GM19324 (cell line): ENCODE data around the gene RANBP10.
"Not testable (repeated sequence)": the region's sequence is repeated elsewhere in the genome, so short reads cannot be mapped to it uniquely, and the experiment has no call there.

ENCODE experiments used
- ATAC-seq: cut with Tn5 transposase; IDR thresholded peaks from one replicate; pipeline ENCODE4 v1.9.1; 2021; ENCODE audit warnings: mild to moderate bottlenecking, moderate library complexity; ENCODE audit not compliant: unreplicated experiment, low FRiP score

The RANBP10 gene

DNA sequence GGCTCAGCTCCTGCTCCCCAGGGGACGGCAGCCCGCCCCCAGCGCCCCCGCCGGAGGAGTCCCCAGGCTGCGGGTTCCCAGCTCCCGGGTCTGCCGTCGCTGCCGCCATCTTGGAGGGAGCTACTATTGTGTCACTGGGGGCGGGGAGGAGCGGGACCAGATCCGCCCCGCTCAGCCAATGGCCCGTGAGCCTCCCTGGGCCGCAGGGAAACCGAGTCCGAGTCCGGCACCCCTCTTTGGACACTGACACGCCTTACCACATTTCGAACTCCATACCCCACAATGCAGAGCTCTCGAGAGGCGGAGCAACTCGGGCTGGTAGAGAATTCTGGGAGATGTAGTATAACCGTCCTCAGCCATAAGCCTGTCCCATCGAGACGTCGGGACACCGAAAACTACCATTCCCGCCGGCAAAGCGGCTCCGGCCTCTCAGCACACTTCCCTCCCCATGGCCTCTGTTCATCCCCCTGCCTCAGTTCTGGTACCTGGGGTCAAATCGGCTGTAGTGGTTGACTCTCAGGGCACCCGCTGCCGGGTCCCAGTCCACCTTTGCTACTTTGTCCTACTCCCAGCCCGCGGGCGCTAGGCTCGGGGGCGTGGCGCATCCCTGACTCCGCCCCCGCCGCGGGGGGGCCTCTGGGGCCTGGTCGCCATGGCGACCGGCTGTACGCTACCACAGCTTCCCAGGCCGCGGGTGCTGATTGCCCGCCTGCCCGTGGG lies at the start of gene RANBP10, which contains the start of gene TSNAXIP1:
Gene RANBP10, minus strand, starts transcription at position 133 of the 720 bp plus-strand sequence. Its CDS starts 24 bp downstream, at position 109.
Gene TSNAXIP1, plus strand, starts transcription at position 462 of the 720 bp plus-strand sequence. CDS start 261 bp downstream, outside the sequence.
- peak; percentile 95 for ATAC-seq

- ATAC-seq = no peak
Measured at GRCh38 chr16:67855789-67856188, 49.4 kb upstream of the RANBP10 start.

DNA sequence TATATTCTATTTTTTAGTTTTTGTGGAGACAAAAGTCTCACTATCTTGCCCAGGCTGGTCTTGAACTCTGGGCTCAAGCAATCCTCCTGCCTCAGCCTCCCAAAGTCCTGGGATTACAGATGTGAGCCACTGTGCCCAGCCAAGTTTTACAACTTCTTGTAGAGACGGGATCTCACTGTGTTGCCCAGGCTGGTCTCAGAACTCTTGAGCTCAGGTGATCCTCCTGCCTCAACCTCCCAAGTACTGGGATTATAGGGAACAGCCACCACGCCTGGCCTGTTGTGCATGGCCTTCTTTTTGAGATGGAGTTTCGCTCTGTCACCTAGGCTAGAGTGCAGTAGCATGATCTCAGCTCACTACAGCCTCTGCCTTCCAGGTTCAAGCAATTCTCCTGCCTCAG lies 47.3 kb upstream of the RANBP10 start:
- no peak for ATAC-seq

DNA sequence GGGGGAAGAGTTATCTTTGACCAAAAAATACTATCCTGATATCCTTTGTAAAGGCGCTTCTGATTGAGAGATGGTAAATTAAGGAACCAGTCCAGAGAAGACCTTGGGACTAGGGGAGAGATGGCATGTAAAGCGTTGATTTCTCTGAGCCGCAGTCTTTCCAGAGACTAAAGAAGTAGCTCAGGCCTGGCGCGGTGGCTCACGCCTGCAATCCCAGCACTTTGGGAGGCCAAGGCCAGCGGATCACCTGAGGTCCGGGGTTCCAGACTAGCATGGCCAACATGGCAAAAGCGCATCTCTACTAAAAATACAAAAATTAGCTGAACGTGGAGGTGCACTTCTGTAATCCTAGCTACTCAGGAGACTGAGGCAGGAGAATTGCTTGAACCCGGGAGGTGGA lies 41.8 kb upstream of the RANBP10 start:
- ATAC-seq = no peak

- ATAC-seq = peak; percentile 34
Measured at GRCh38 chr16:67847064-67847861, 40.9 kb upstream of the RANBP10 start, which contains the start of gene CENPT. Gene CENPT (minus strand): TSS chr16:67847693. CDS start chr16:67833859, 13,834 bp downstream.

- peak; percentile 68 for ATAC-seq
Measured at GRCh38 chr16:67846320-67847063, 40.1 kb upstream of the RANBP10 start, which contains the start of gene NUTF2. Gene NUTF2 (plus strand): TSS chr16:67846933. CDS start chr16:67865131, 18,198 bp downstream.

DNA sequence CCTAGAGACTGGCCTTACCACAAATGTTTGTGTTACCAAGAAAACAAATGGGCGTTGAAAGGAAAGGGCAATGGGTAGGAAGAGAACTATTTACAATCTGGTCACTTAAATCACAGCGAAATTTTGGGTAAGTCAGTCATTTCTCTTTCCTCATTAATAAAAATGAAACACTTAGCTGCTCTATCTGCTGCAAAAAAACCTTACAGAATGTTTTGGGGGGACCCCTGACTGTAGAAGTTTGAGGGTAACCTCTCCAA lies 39.6 kb upstream of the RANBP10 start:
- no peak for ATAC-seq

DNA sequence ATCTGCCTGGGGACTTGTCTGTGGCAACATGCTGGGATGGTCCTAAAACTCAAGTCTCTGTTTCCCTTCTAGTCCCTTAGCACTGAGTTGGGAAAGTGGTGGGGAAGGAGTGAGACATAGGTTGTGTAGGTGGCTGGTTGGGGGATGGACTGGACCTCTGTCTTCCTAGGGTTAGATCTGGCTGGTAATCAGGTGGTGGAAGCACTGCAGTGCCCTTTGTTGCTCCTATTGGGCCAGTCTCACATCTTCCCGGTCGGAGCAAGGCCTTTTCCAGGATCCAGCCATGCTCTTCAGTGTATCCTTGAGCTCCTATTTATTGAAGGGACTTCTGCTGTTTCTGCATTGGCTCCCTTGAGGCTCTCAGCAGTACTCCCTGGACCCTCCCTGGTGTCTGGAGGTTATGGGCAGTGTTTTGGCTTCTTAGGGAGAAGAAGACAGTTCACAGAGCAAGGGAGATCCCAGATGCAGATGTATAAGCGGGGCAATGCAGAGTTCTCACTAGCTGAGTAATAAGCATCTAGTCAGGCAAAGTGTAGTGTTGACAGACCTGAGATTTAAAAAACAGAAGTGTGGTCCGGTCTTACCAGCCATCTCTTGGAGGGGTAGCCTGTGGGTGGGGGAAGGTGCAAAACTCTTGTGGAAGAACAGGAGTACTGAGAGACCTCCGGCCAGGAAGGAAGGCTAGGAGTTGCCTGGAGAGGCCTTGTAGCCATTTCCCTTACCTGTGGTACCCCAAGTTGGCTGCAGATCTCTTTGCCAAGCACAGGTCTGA lies 39.1 kb upstream of the RANBP10 start:
- no peak for ATAC-seq

GRCh38 chr16:67844497-67844896 lies 38.1 kb upstream of the RANBP10 start:
- no peak for ATAC-seq

- ATAC-seq = no peak
Measured at GRCh38 chr16:67843343-67843765, 37.0 kb upstream of the RANBP10 start.

DNA sequence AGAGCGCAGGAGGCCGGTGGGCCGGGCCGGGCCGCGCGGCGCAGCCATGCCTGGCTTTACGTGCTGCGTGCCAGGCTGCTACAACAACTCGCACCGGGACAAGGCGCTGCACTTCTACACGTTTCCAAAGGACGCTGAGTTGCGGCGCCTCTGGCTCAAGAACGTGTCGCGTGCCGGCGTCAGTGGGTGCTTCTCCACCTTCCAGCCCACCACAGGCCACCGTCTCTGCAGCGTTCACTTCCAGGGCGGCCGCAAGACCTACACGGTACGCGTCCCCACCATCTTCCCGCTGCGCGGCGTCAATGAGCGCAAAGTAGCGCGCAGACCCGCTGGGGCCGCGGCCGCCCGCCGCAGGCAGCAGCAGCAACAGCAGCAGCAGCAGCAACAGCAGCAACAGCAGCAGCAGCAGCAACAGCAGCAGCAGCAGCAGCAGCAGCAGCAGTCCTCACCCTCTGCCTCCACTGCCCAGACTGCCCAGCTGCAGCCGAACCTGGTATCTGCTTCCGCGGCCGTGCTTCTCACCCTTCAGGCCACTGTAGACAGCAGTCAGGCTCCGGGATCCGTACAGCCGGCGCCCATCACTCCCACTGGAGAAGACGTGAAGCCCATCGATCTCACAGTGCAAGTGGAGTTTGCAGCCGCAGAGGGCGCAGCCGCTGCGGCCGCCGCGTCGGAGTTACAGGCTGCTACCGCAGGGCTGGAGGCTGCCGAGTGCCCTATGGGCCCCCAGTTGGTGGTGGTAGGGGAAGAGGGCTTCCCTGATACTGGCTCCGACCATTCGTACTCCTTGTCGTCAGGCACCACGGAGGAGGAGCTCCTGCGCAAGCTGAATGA lies 36.4 kb upstream of the RANBP10 start:
- peak; percentile 4 for ATAC-seq

GRCh38 chr16:67841816-67842508 lies 35.6 kb upstream of the RANBP10 start, which contains the start of gene THAP11:
Gene THAP11 (plus strand): TSS chr16:67842320. CDS start chr16:67842555, 235 bp downstream.
- peak; percentile 47 for ATAC-seq

DNA sequence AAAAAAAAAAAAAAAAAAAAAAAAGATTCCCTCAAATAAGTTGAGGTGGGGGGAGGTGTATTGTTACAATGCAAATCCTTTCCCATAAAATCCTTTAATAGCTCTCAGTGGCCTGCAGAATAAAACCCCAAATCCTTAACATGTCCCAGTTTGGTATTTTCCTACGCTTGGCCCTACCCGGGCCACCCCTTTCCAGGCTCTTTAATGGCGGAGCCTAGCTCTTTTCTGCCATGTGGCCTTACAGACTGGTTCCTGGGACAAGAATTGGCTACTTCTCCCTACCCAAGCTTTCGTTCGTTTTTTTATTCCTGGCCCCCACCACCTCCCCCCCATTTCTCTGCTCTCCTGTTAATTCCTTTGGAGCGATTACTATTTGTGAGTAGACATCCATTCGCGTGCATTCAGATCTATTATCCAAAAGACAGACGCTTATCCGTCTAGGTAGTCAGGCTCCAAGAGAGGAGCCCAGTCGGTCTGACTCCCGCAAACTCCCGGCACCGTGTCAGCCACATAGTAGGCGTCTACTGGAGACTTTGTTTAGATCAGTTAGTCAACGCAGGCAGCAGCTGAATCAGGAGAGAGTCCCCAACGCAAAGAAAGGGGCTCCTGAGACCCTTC lies 34.9 kb upstream of the RANBP10 start:
- ATAC-seq = no peak

GRCh38 chr16:67837811-67838210 lies 31.5 kb upstream of the RANBP10 start:
- ATAC-seq = no peak

GRCh38 chr16:67837190-67837589 lies 30.8 kb upstream of the RANBP10 start:
- ATAC-seq = not testable (repeated sequence)

DNA sequence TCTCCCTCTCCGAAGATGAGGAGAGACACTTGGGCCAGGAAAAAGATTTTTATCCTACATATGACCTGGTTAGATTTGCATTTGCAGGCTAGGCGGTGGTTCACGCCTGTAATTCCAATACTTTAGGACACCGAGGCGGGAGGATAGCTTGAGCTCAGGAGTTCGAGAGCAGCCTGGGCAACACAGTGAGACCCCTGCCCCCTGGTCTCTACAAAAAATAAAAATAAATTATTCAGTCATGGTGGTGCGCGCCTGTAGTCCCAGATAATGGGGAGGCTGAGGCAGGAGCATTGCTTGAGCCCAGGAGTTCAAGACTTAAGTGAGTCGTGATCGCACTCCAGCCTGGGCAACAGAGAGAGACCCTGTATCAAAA lies 27.9 kb upstream of the RANBP10 start:
- no peak for ATAC-seq

- peak; percentile 92 for ATAC-seq
Measured at GRCh38 chr16:67833415-67834241, 27.3 kb upstream of the RANBP10 start.
